Stimulated activated CD4-positive, alpha-beta T cell treated with anti-CD3 and anti-CD28 coated beads, Interleukin-1b, Interleukin-23, amount 100 ng/mL, for 24 hours (primary cell): ENCODE data around the gene SLC44A2.
"Not testable (repeated sequence)": the region's sequence is repeated elsewhere in the genome, so short reads cannot be mapped to it uniquely, and the experiment has no call there.

Experiments used
- DNase-seq, 4 experiments: peaks; one replicate each; pipeline ENCODE4 v3.0.0-alpha.2; 2020; ENCODE audit warnings: low read depth in 4 of 4, low spot score in 1 of 4

Gene SLC44A2

GRCh38 chr19:10648360-10648759 lies 23.0 kb downstream of the SLC44A2 start:
- no peak for DNase-seq

- no peak for DNase-seq
These were observed 26.5 kb downstream of the SLC44A2 start for GRCh38 chr19:10651851-10652250.

- DNase-seq: no peak
These were observed 28.1 kb downstream of the SLC44A2 start for GRCh38 chr19:10653482-10653731.

- peak; percentile 98 to 100 (median 98) for DNase-seq
These were observed 28.6 kb downstream of the SLC44A2 start, which contains the start of gene ILF3 for GRCh38 chr19:10653732-10654609. ILF3 (plus strand) TSS chr19:10654346; CDS start chr19:10670606, 16,260 bp downstream.

- peak; percentile 36 to 45 (median 41) for DNase-seq
These were observed 29.5 kb downstream of the SLC44A2 start for GRCh38 chr19:10654610-10655456.

- no peak for DNase-seq
These were observed 30.3 kb downstream of the SLC44A2 start for GRCh38 chr19:10655457-10656312.

- DNase-seq: no peak
These were observed 35.0 kb downstream of the SLC44A2 start for GRCh38 chr19:10660346-10660745.

GRCh38 chr19:10661946-10662345 lies 36.6 kb downstream of the SLC44A2 start:
- no peak for DNase-seq

- no peak for DNase-seq
These were observed 37.3 kb downstream of the SLC44A2 start for GRCh38 chr19:10662384-10663251.

- not testable (repeated sequence) for DNase-seq
These were observed 37.9 kb downstream of the SLC44A2 start for GRCh38 chr19:10663252-10663563.

- no peak for DNase-seq
These were observed 42.5 kb downstream of the SLC44A2 start for GRCh38 chr19:10667867-10668266.

GRCh38 chr19:10669246-10669645 lies 43.9 kb downstream of the SLC44A2 start:
- no peak for DNase-seq

GRCh38 chr19:10670182-10670581 lies 44.8 kb downstream of the SLC44A2 start:
- no peak for DNase-seq

- no peak for DNase-seq
These were observed 45.8 kb downstream of the SLC44A2 start for GRCh38 chr19:10670876-10671804.

GRCh38 chr19:10671922-10672321 lies 46.6 kb downstream of the SLC44A2 start:
- DNase-seq: not testable (repeated sequence)

GRCh38 chr19:10675214-10675613 lies 49.9 kb downstream of the SLC44A2 start:
- not testable (repeated sequence) for DNase-seq

GRCh38 chr19:10677751-10678150 lies 52.4 kb downstream of the SLC44A2 start:
- no peak for DNase-seq

- no peak for DNase-seq
These were observed 53.5 kb downstream of the SLC44A2 start for GRCh38 chr19:10678813-10679212.

GRCh38 chr19:10679743-10680142 lies 54.4 kb downstream of the SLC44A2 start:
- DNase-seq: no peak
